Measurements from ENCODE around the gene CYBC1.

Gene CYBC1

DNA sequence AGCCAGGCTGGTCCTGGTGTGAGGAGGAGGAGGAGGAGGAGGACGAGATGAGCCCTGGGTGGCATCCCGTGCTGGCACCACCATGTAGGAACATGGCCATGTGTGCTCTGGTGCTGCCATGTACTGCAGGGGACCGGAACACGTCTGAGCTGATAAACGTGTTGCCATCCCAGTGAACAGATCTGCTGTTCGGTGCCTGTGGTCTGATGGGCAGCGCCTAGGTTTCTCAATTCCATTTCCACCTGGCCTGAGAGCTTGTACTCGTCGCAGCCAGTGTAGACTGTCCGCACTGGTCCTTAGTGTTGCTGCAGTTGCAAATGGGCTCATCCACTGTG, 40.6 kb upstream of the CYBC1 start:
- Histone ChIP-seq H3K27me3 (replicated peaks; ENCODE audit: control insufficient read depth, insufficient read depth, low read length, poor library complexity, severe bottlenecking) (no peaks in the 10 kb centered on the region), H3K27ac (ENCODE audit: insufficient read depth, low read length, poor library complexity, severe bottlenecking) (no peak overlapping the region), H3K36me3 (ENCODE audit: control insufficient read depth, insufficient read depth, low read length) (peaks cover under 1% of the 10 kb centered on the region), H3K4me1 (ENCODE audit: control insufficient read depth, insufficient read depth, low read length, poor library complexity, severe bottlenecking) (peaks cover 8% of the 10 kb centered on the region), H3K4me3 (ENCODE audit: insufficient read depth, low read depth, low read length, poor library complexity, severe bottlenecking) (no peak overlapping the region), H3K9me3 (ENCODE audit: control insufficient read depth, low read length) (no peaks in the 10 kb centered on the region)
- DNase-seq: no peak

- Histone ChIP-seq H3K9me3 (ENCODE audit: control insufficient read depth, low read length) (no peaks in the 10 kb centered on the region), H3K36me3 (ENCODE audit: control insufficient read depth, insufficient read depth, low read length) (peaks cover 5% of the 10 kb centered on the region), H3K4me3 (ENCODE audit: insufficient read depth, low read depth, low read length, poor library complexity, severe bottlenecking) (no peak overlapping the region), H3K27me3 (replicated peaks; ENCODE audit: control insufficient read depth, insufficient read depth, low read length, poor library complexity, severe bottlenecking) (no peaks in the 10 kb centered on the region), H3K4me1 (ENCODE audit: control insufficient read depth, insufficient read depth, low read length, poor library complexity, severe bottlenecking) (peaks cover 13% of the 10 kb centered on the region), H3K27ac (ENCODE audit: insufficient read depth, low read length, poor library complexity, severe bottlenecking) (no peak overlapping the region)
- DNase-seq: no peak
Measured at GRCh38 chr17:82490512-82491195, 40.1 kb upstream of the CYBC1 start.

DNA sequence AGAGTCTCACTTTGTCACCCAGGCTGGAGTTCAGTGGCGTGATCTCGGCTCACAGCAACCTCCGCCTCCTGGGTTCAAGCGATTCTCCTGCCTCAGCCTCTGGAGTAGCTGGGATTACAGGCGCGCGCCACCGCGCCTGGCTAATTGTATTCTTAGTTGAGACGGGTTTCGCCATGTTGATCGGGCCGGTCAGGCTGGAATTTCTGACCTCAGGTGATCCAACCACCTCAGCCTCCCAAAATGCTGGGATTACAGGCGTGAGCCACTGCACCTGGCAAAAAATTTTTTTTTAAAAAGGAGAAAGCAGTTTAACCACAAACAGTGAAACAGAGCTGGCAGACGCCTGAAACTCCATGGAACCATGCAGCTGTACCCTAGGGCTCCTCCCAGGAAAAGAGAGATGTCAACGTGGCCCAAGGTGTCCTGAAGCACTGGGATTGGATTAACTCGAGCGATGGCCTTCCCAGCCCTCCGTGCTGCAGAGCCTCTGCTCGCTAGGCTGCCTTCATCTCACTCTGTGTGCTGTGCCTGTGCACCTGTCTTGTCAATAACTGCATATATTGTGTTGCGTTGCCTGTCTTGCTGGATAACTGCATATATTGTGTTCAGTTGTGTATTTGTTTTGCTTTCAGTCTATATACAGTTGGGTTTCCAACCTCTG, 39.4 kb upstream of the CYBC1 start:
- peaks cover 5% of the 10 kb centered on the region for H3K36me3 ChIP-seq (ENCODE audit: control insufficient read depth, insufficient read depth, low read length)
- H3K27me3 ChIP-seq (replicated peaks; ENCODE audit: control insufficient read depth, insufficient read depth, low read length, poor library complexity, severe bottlenecking): no peaks in the 10 kb centered on the region
- no peaks in the 10 kb centered on the region for H3K9me3 ChIP-seq (ENCODE audit: control insufficient read depth, low read length)
- no peak overlapping the region for H3K27ac ChIP-seq (ENCODE audit: insufficient read depth, low read length, poor library complexity, severe bottlenecking)
- no peak for DNase-seq
- no peak overlapping the region for H3K4me3 ChIP-seq (ENCODE audit: insufficient read depth, low read depth, low read length, poor library complexity, severe bottlenecking)
- H3K4me1 ChIP-seq (ENCODE audit: control insufficient read depth, insufficient read depth, low read length, poor library complexity, severe bottlenecking): peaks cover 13% of the 10 kb centered on the region

- Histone ChIP-seq H3K27ac (ENCODE audit: insufficient read depth, low read length, poor library complexity, severe bottlenecking) (no peak overlapping the region), H3K4me1 (ENCODE audit: control insufficient read depth, insufficient read depth, low read length, poor library complexity, severe bottlenecking) (peaks cover 13% of the 10 kb centered on the region)
- DNase-seq: no peak
Measured at GRCh38 chr17:82489117-82489516, 38.6 kb upstream of the CYBC1 start.

DNA sequence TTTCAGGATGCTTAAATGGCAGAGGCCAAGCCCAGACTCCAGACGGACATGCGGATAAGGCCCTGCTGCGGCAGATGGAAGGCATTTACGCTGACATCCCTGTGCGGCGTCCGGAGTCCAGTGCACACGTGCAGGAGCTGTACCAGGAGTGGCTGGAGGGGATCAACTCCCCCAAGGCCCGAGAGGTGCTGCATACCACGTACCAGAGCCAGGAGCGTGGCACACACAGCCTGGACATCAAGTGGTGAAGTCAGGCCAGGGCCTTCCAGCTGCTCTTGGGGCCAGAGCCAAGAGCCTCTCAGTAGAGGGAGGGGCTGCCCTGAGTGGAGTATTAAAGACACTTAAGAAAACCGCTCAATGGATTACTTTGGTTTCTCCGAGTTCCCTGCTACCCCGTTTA, 37.4 kb upstream of the CYBC1 start:
- DNase-seq: no peak
- H3K9me3 ChIP-seq (ENCODE audit: control insufficient read depth, low read length): no peaks in the 10 kb centered on the region
- H3K27ac ChIP-seq (ENCODE audit: insufficient read depth, low read length, poor library complexity, severe bottlenecking): no peak overlapping the region
- no peak overlapping the region for H3K4me3 ChIP-seq (ENCODE audit: insufficient read depth, low read depth, low read length, poor library complexity, severe bottlenecking)
- peaks cover 22% of the 10 kb centered on the region for H3K36me3 ChIP-seq (ENCODE audit: control insufficient read depth, insufficient read depth, low read length)
- H3K4me1 ChIP-seq (ENCODE audit: control insufficient read depth, insufficient read depth, low read length, poor library complexity, severe bottlenecking): peaks cover 13% of the 10 kb centered on the region
- no peaks in the 10 kb centered on the region for H3K27me3 ChIP-seq (replicated peaks; ENCODE audit: control insufficient read depth, insufficient read depth, low read length, poor library complexity, severe bottlenecking)

More at GRCh38 chr17:82489117-82489516, 38.6 kb upstream of the CYBC1 start:
- no peak overlapping the region for H3K4me3 ChIP-seq (ENCODE audit: insufficient read depth, low read depth, low read length, poor library complexity, severe bottlenecking)
- H3K9me3 ChIP-seq (ENCODE audit: control insufficient read depth, low read length): no peaks in the 10 kb centered on the region
- no peaks in the 10 kb centered on the region for H3K27me3 ChIP-seq (replicated peaks; ENCODE audit: control insufficient read depth, insufficient read depth, low read length, poor library complexity, severe bottlenecking)
- peaks cover 13% of the 10 kb centered on the region for H3K36me3 ChIP-seq (ENCODE audit: control insufficient read depth, insufficient read depth, low read length)

- H3K27me3 ChIP-seq (replicated peaks; ENCODE audit: control insufficient read depth, insufficient read depth, low read length, poor library complexity, severe bottlenecking): no peaks in the 10 kb centered on the region
- peaks cover 32% of the 10 kb centered on the region for H3K36me3 ChIP-seq (ENCODE audit: control insufficient read depth, insufficient read depth, low read length)
- H3K27ac ChIP-seq (ENCODE audit: insufficient read depth, low read length, poor library complexity, severe bottlenecking): peak overlapping the region; percentile 18
- H3K4me1 ChIP-seq (ENCODE audit: control insufficient read depth, insufficient read depth, low read length, poor library complexity, severe bottlenecking): peaks cover 13% of the 10 kb centered on the region
- H3K9me3 ChIP-seq (ENCODE audit: control insufficient read depth, low read length): no peaks in the 10 kb centered on the region
- no peak overlapping the region for H3K4me3 ChIP-seq (ENCODE audit: insufficient read depth, low read depth, low read length, poor library complexity, severe bottlenecking)
- no peak for DNase-seq
Measured at GRCh38 chr17:82486231-82487094, 35.9 kb upstream of the CYBC1 start.

DNA sequence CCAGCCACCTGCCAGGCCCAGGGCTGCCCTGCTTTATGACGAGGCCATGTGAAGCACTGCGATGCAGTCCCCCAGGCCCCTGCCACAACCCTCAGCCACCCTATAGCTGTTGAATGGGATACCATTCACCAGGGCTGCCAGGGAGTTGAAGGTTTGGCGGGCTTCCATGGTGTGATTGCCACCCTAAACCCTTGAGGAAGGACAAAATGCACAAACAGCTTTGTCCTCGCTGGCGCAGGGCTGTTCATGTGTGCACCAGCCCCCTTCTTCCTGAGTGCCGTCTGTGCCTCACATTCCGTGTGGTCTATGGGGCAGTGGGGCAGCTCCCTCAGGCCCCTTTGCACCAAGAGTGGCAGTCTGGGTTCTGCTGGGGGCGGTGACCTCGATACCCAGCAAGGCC, 33.3 kb upstream of the CYBC1 start:
- Histone ChIP-seq H3K36me3 (ENCODE audit: control insufficient read depth, insufficient read depth, low read length) (peaks cover 55% of the 10 kb centered on the region), H3K27me3 (replicated peaks; ENCODE audit: control insufficient read depth, insufficient read depth, low read length, poor library complexity, severe bottlenecking) (no peaks in the 10 kb centered on the region)
- DNase-seq: no peak

GRCh38 chr17:82483204-82483660, 32.7 kb upstream of the CYBC1 start:
- no peak for DNase-seq
- no peak overlapping the region for H3K4me3 ChIP-seq (ENCODE audit: insufficient read depth, low read depth, low read length, poor library complexity, severe bottlenecking)
- no peaks in the 10 kb centered on the region for H3K9me3 ChIP-seq (ENCODE audit: control insufficient read depth, low read length)
- peaks cover 13% of the 10 kb centered on the region for H3K4me1 ChIP-seq (ENCODE audit: control insufficient read depth, insufficient read depth, low read length, poor library complexity, severe bottlenecking)
- H3K27me3 ChIP-seq (replicated peaks; ENCODE audit: control insufficient read depth, insufficient read depth, low read length, poor library complexity, severe bottlenecking): no peaks in the 10 kb centered on the region
- peaks cover 58% of the 10 kb centered on the region for H3K36me3 ChIP-seq (ENCODE audit: control insufficient read depth, insufficient read depth, low read length)
- no peak overlapping the region for H3K27ac ChIP-seq (ENCODE audit: insufficient read depth, low read length, poor library complexity, severe bottlenecking)

More for the DNA sequence above, 33.3 kb upstream of the CYBC1 start:
- Histone ChIP-seq H3K9me3 (ENCODE audit: control insufficient read depth, low read length) (no peaks in the 10 kb centered on the region), H3K4me1 (ENCODE audit: control insufficient read depth, insufficient read depth, low read length, poor library complexity, severe bottlenecking) (peaks cover 13% of the 10 kb centered on the region), H3K4me3 (ENCODE audit: insufficient read depth, low read depth, low read length, poor library complexity, severe bottlenecking) (no peak overlapping the region), H3K27ac (ENCODE audit: insufficient read depth, low read length, poor library complexity, severe bottlenecking) (no peak overlapping the region)

DNA sequence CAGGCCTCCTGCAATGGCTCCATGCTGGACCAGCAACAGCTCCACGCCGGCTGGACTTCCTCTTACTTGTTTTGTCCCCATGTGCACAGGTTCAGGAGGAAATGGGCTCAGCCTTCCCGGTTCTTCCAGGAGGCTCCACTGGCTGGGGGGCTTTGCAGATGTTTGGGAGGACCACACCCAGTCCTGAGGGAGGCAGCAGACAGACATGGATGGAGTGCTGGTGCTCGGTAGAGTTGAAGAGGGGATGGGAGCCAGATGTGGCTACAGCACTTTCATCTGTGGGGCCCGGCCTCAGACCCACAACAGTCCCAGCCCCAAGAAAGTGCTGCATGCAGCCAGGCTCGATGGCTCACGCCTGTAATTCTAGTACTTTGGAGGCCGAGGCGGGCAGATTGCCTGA, 29.8 kb upstream of the CYBC1 start:
- Histone ChIP-seq H3K36me3 (ENCODE audit: control insufficient read depth, insufficient read depth, low read length) (peaks cover 68% of the 10 kb centered on the region), H3K4me1 (ENCODE audit: control insufficient read depth, insufficient read depth, low read length, poor library complexity, severe bottlenecking) (no peaks in the 10 kb centered on the region), H3K27ac (ENCODE audit: insufficient read depth, low read length, poor library complexity, severe bottlenecking) (no peak overlapping the region), H3K9me3 (ENCODE audit: control insufficient read depth, low read length) (no peaks in the 10 kb centered on the region), H3K27me3 (replicated peaks; ENCODE audit: control insufficient read depth, insufficient read depth, low read length, poor library complexity, severe bottlenecking) (no peaks in the 10 kb centered on the region), H3K4me3 (ENCODE audit: insufficient read depth, low read depth, low read length, poor library complexity, severe bottlenecking) (no peak overlapping the region)
- DNase-seq: no peak

DNA sequence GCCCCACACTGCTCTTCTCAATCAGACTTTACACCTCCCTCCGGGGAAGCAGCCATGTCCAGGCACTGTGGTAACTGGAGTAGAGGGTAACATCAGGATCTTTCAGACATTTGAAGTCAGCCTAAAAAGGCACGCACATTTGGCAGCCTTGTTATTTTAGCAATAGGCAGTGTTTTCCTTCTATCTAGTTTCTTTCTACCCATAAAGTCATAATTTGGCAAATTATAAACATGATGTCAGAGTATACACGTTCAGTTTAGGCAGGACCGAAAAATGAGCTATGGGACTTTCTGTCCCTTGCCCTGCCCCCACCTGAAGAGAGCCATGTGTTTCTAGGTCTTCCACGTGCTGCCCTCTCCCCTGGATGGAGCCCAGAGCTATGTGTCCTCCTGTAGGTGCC, 29.1 kb upstream of the CYBC1 start:
- Histone ChIP-seq H3K36me3 (ENCODE audit: control insufficient read depth, insufficient read depth, low read length) (peaks cover 69% of the 10 kb centered on the region), H3K9me3 (ENCODE audit: control insufficient read depth, low read length) (no peaks in the 10 kb centered on the region), H3K4me3 (ENCODE audit: insufficient read depth, low read depth, low read length, poor library complexity, severe bottlenecking) (no peak overlapping the region), H3K27me3 (replicated peaks; ENCODE audit: control insufficient read depth, insufficient read depth, low read length, poor library complexity, severe bottlenecking) (no peaks in the 10 kb centered on the region), H3K27ac (ENCODE audit: insufficient read depth, low read length, poor library complexity, severe bottlenecking) (no peak overlapping the region), H3K4me1 (ENCODE audit: control insufficient read depth, insufficient read depth, low read length, poor library complexity, severe bottlenecking) (no peaks in the 10 kb centered on the region)
- no peak for DNase-seq

Measured in effector memory CD4-positive, alpha-beta T cell (primary cell).